Measurements from ENCODE around the gene GSG1.
A peak's percentile ranks its signal among the peaks of the same experiment; 100 is the strongest.
"Not testable (repeated sequence)": the region's sequence is repeated elsewhere in the genome, so short reads cannot be mapped to it uniquely, and the experiment has no call there.

GSG1 gene

DNA sequence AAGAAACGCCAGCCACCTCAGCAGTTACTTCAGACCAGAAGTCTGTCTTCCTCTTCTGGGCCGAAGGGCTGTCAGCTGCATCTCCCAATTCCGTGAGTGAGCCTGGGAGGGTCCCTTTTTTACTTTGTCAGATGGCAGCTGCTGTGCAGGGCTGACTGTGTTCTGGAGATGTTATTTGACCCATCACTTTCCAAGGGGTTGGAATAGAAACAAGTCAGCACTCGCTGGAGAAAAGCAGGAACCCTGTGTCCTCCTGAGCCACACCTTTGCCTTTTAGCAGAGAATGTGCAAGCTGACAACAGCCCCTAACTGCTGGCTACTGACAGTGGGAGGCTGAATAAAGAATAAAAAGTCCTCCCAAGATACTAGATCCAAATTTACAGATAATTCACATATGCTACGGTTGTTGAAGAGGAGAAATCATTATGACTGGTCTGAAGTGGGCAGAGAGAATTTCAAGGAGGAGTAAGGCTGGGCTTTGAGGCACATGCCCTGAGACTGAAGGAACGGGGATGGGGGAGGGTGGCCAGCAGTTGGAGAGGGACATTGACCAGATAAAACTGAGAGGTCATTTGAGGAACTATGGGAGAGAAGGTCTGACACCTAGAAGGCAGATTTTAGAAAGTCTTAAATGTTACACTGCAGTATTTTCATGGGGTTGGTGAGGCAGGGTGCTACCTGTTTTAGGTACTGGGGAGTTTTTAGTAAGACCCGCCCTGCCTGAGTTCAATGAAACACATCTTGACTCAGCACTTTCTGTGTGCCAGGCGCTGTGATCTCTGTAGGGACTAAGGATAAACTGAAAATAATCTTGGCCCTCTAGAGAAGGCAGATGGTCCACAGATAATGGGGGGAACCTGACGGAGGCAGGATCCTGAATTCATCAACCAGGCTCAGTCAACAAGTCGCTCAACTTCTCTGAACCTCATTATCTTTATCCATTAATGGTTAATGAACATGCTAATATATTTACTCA, 31.9 kb downstream of the GSG1 start:
- peaks cover 4% of the 10 kb centered on the region for H3K36me3 ChIP-seq (ENCODE audit: insufficient read depth, low read length)
- peaks cover 4% of the 10 kb centered on the region; the same call in 1 of the 2 replicates for H3K4me1 ChIP-seq (ENCODE audit: insufficient read depth, low read length)
- H3K9me3 ChIP-seq (ENCODE audit: control insufficient read depth, insufficient read depth, low read length), result no peaks in the 10 kb centered on the region
- no peak overlapping the region for H3K9ac ChIP-seq (ENCODE audit: low read depth, low read length)

DNA sequence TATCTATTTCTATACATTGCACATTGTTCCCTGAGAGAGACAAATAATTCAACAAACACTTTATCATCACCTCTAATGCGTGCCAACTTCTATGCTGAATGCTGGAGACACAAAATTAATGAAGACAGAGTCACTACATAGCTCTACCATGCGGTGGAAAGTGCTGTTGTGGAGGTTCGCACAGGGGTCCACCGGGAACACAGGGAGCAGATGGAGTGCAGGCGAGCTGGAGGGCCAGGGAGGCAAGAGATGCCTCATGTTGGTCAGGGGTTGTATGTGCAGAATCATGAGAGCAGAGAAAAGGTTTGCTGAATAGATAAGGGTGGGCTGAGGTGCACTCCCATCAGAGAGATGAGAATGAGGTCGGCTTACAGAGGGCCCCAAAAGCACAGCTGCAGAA, 34.1 kb downstream of the GSG1 start:
- H3K9ac ChIP-seq (ENCODE audit: low read depth, low read length), result no peak overlapping the region
- no peaks in the 10 kb centered on the region for H3K9me3 ChIP-seq (ENCODE audit: control insufficient read depth, insufficient read depth, low read length)
- peaks cover 4% of the 10 kb centered on the region for H3K36me3 ChIP-seq (ENCODE audit: insufficient read depth, low read length)
- H3K4me1 ChIP-seq (ENCODE audit: insufficient read depth, low read length), result no peaks in the 10 kb centered on the region

DNA sequence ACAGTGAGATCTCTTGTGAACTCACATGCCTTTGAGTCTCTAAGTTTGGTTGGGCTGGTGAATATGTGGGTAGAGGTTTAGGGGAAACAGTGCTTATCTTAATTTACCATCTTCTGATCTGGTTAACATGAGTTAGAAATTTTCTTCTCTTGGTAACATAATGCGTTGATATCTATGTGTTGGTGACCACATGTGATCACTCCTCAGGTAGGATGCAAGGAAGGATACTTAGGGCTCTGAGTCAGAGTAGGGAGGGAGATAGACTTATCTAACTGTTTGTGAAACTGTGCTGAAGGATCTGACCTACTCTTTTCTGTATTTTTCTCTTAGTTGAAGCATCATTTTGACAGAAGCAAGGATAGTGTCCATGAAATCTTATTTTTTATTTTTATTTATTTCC, 36.1 kb downstream of the GSG1 start:
- no peaks in the 10 kb centered on the region for H3K4me1 ChIP-seq (ENCODE audit: insufficient read depth, low read length)
- H3K36me3 ChIP-seq (ENCODE audit: insufficient read depth, low read length), result peaks cover 4% of the 10 kb centered on the region
- no peaks in the 10 kb centered on the region for H3K9me3 ChIP-seq (ENCODE audit: control insufficient read depth, insufficient read depth, low read length)
- no peak overlapping the region for H3K9ac ChIP-seq (ENCODE audit: low read depth, low read length)

DNA sequence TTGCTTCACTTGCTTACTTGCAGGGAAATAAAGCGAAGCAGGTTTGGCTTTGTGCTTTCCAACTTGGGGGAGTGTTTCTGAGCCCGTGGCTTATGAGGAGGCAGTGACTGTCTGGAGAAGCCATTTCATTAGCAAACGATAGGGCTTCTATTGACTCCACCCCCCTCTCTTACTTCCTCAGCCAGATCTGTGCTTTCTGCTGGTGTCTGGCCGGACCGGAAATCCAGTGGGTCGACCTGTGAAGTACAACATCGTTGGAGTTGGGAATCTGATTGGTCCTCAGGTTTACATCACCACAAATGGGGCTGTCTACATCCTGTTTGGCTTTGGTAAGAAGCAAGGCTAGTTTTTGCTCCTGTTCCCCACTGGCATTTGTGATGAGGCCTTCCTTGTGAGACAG, 37.0 kb downstream of the GSG1 start:
- Histone ChIP-seq H3K9ac (ENCODE audit: low read depth, low read length) (no peak overlapping the region), H3K9me3 (ENCODE audit: control insufficient read depth, insufficient read depth, low read length) (no peaks in the 10 kb centered on the region), H3K4me1 (ENCODE audit: insufficient read depth, low read length) (no peaks in the 10 kb centered on the region), H3K36me3 (ENCODE audit: insufficient read depth, low read length) (peaks cover 4% of the 10 kb centered on the region)

- Histone ChIP-seq H3K4me1 (ENCODE audit: insufficient read depth, low read length) (no peaks in the 10 kb centered on the region), H3K9ac (ENCODE audit: low read depth, low read length) (no peak overlapping the region), H3K9me3 (ENCODE audit: control insufficient read depth, insufficient read depth, low read length) (no peaks in the 10 kb centered on the region), H3K36me3 (ENCODE audit: insufficient read depth, low read length) (peaks cover 4% of the 10 kb centered on the region)
Measured at GRCh38 chr12:13066014-13066413, 37.5 kb downstream of the GSG1 start.

- no peak overlapping the region for H3K9ac ChIP-seq (ENCODE audit: low read depth, low read length)
- peaks cover 3% of the 10 kb centered on the region for H3K36me3 ChIP-seq (ENCODE audit: insufficient read depth, low read length)
- H3K9me3 ChIP-seq (ENCODE audit: control insufficient read depth, insufficient read depth, low read length), result no peaks in the 10 kb centered on the region
- H3K4me1 ChIP-seq (ENCODE audit: insufficient read depth, low read length), result no peaks in the 10 kb centered on the region
Measured at GRCh38 chr12:13062669-13063068, 40.8 kb downstream of the GSG1 start.

GRCh38 chr12:13061377-13061776, 42.1 kb downstream of the GSG1 start:
- Histone ChIP-seq H3K9ac (ENCODE audit: low read depth, low read length) (no peak overlapping the region), H3K4me1 (ENCODE audit: insufficient read depth, low read length) (no peaks in the 10 kb centered on the region), H3K36me3 (ENCODE audit: insufficient read depth, low read length) (peaks cover 3% of the 10 kb centered on the region; the same call in 1 of the 2 replicates), H3K9me3 (ENCODE audit: control insufficient read depth, insufficient read depth, low read length) (no peaks in the 10 kb centered on the region)

GRCh38 chr12:13060581-13060980, 42.9 kb downstream of the GSG1 start:
- H3K9ac ChIP-seq (ENCODE audit: low read depth, low read length), result no peak overlapping the region
- no peaks in the 10 kb centered on the region for H3K9me3 ChIP-seq (ENCODE audit: control insufficient read depth, insufficient read depth, low read length)
- H3K4me1 ChIP-seq (ENCODE audit: insufficient read depth, low read length), result no peaks in the 10 kb centered on the region
- peaks cover 3% of the 10 kb centered on the region; the same call in 1 of the 2 replicates for H3K36me3 ChIP-seq (ENCODE audit: insufficient read depth, low read length)

- not testable (repeated sequence) for H3K36me3 ChIP-seq (ENCODE audit: insufficient read depth, low read length); H3K9ac ChIP-seq (ENCODE audit: low read depth, low read length)
Measured at GRCh38 chr12:13053617-13054016, 49.9 kb downstream of the GSG1 start.

GRCh38 chr12:13052421-13052820, 51.0 kb downstream of the GSG1 start:
- no peaks in the 10 kb centered on the region for H3K36me3 ChIP-seq (ENCODE audit: insufficient read depth, low read length)
- no peaks in the 10 kb centered on the region for H3K4me1 ChIP-seq (ENCODE audit: insufficient read depth, low read length)
- H3K9ac ChIP-seq (ENCODE audit: low read depth, low read length), result no peak overlapping the region
- peaks cover 10% of the 10 kb centered on the region for H3K9me3 ChIP-seq (ENCODE audit: control insufficient read depth, insufficient read depth, low read length)

More at GRCh38 chr12:13053617-13054016, 49.9 kb downstream of the GSG1 start:
- H3K9me3 ChIP-seq (ENCODE audit: control insufficient read depth, insufficient read depth, low read length); H3K4me1 ChIP-seq (ENCODE audit: insufficient read depth, low read length): not testable (repeated sequence)

- no peak overlapping the region for H3K9ac ChIP-seq (ENCODE audit: low read depth, low read length)
- H3K36me3 ChIP-seq (ENCODE audit: insufficient read depth, low read length), result no peaks in the 10 kb centered on the region
- H3K9me3 ChIP-seq (ENCODE audit: control insufficient read depth, insufficient read depth, low read length), result peaks cover 10% of the 10 kb centered on the region
- peaks cover 5% of the 10 kb centered on the region; the same call in 1 of the 2 replicates for H3K4me1 ChIP-seq (ENCODE audit: insufficient read depth, low read length)
Measured at GRCh38 chr12:13049816-13050215, 53.7 kb downstream of the GSG1 start.

GRCh38 chr12:13046964-13047363, 56.5 kb downstream of the GSG1 start:
- H3K9me3 ChIP-seq (ENCODE audit: control insufficient read depth, insufficient read depth, low read length), result no peaks in the 10 kb centered on the region
- H3K9ac ChIP-seq (ENCODE audit: low read depth, low read length), result no peak overlapping the region
- peaks cover 5% of the 10 kb centered on the region; the same call in 1 of the 2 replicates for H3K4me1 ChIP-seq (ENCODE audit: insufficient read depth, low read length)
- H3K36me3 ChIP-seq (ENCODE audit: insufficient read depth, low read length), result no peaks in the 10 kb centered on the region

DNA sequence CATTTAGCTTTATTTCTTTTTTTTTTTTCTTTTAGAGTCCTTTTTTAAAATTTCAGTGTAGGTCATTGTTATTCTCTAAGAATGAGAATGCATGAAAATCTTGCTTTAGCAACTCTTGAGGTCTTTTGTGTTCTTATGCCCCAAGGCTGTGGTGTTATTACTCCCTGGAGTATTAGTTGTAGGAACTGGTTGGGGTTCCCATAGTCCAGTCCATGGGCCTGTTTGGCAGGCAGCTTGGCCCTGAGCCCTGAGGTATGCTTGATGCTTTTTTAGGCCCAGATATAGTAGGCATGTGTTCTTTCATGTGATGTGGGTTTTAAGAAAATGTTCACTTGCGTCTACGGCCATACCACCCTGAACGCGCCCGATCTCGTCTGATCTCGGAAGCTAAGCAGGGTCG, 57.7 kb downstream of the GSG1 start:
- peaks cover 5% of the 10 kb centered on the region; the same call in 1 of the 2 replicates for H3K4me1 ChIP-seq (ENCODE audit: insufficient read depth, low read length)
- H3K36me3 ChIP-seq (ENCODE audit: insufficient read depth, low read length), result no peaks in the 10 kb centered on the region
- no peaks in the 10 kb centered on the region for H3K9me3 ChIP-seq (ENCODE audit: control insufficient read depth, insufficient read depth, low read length)
- H3K9ac ChIP-seq (ENCODE audit: low read depth, low read length), result no peak overlapping the region

DNA sequence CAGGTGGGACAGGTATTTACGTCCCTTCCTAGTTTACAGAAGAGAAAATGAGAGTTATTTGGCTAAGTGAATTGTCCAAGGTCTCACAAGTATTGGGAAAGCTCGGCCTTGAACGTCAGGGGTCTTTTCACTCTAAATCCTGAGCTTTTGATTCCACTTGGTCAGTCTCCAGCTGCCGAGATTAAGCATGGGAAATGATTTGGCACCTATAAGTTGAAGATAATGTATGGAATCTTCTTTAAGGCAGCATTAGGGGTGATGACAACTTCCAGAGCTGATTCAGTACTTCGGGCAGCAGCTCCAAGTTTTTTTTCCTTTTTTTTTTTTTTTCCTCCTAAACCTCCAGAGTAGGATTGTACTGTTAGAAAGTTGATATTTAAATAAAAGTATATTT, 58.6 kb downstream of the GSG1 start:
- Histone ChIP-seq H3K9ac (ENCODE audit: low read depth, low read length) (peak overlapping the region; percentile 80), H3K4me1 (ENCODE audit: insufficient read depth, low read length) (peaks cover 5% of the 10 kb centered on the region; the same call in 1 of the 2 replicates), H3K9me3 (ENCODE audit: control insufficient read depth, insufficient read depth, low read length) (no peaks in the 10 kb centered on the region), H3K36me3 (ENCODE audit: insufficient read depth, low read length) (no peaks in the 10 kb centered on the region)
